Fibroblast of upper back skin (primary cell): ENCODE results near the gene COA7.
A peak's percentile ranks its signal among the peaks of the same experiment; 100 is the strongest.
"Not testable (repeated sequence)": the region's sequence is repeated elsewhere in the genome, so short reads cannot be mapped to it uniquely, and the experiment has no call there.

Experiments used
- DNase-seq: peaks from one replicate; pipeline ENCODE4 v3.0.0-alpha.2; 2013

The COA7 gene

DNA sequence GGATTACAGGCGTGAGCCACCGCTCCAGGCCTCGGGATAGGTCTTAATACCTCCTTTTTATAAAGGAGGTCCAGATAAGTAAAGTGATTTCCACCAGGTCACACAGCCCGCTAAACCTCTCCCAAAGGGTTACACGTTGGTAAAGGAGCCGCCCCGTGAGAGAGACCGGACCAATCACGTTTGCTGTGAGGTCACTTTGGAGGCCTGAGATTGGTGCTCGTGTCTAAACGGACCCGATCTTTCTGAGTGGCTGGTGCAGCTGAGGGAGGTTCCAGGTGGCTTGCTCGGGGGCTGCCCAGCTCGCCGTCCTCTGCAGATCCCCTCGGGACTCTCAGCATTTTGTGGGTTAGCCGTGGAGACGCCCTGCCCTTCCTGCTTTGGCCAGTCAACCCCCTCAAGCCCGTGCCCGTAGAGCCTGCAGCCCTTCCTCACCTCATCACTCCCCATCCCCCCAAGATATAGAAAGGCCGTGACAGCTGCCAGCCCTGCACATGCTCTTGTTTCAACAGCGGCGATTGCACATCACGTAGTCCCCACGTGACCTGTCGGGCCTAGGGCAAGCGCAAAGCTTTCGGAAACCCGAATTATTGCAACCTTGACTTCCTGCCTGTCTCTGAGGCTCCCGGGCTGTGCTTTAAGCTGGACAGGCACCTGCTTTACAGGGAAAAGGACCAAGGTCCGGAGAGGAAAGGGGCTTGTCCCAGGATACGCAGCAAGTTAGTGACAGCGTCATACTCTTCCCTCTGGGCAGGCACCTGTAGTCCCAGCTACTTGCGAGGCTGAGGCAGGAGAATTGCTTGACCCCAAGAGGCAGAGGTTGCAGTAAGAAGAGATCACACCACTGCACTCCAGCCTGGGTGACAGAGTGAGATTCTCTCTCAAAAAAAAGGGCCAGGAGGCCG lies 5.0 kb upstream of the COA7 start:
- peak; percentile 83 for DNase-seq

DNA sequence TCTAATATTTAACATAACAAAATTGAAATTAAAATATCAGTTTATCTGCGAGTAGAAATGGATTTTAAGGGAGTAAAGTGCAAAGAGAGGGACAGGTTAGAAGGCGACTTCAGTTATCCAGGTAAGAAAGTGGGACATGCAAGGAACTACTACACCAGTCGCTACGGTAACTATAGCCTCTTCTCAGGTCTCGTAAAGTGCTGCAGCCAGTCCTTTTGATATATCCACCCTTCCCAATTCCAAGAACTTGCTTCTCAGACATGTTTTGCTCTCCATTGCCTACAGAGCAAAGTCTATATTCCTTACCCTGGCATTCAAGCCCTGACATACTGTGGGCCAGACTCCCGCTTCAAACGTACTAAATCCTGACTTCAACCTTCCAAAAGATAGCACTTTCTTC lies 2.5 kb downstream of the COA7 start:
- no peak for DNase-seq

DNA sequence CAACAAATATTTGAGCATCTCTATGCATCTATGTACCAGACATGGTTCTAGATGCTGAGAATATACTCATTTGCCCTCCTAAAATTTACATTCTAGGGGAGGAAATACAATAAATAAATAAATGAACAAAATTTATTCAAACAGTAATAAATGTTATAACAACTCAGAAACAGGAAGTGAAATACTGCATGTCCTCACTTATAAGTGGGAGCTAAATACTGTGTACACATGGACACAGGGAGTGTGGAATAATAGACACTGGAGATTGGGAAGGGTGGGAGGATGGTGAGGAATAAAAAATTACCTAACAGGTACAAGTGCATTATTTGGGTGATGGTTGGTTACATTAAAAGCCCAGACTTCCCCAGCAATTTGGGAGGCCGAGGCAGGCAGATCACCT lies 4.3 kb downstream of the COA7 start:
- no peak for DNase-seq

DNA sequence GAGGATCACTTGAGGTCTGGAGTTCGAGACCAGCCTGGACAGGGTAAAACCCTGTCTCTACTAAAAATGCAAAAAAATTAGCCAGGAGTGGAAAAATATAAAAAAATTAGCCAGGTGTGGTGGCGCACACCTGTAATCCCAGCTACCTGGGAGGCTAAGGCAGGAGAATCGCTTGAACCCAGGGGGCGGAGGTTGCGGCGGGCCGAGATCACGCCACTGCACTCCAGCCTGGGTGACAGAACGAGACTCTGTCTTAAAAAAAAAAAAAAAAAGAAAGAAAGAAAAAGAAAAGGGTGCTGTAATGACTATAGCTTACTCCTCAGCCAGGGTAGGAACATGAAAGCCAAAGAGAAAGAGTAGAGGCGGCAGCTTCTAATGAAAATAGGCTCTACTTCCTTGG lies 4.8 kb downstream of the COA7 start:
- DNase-seq: not testable (repeated sequence)

DNA sequence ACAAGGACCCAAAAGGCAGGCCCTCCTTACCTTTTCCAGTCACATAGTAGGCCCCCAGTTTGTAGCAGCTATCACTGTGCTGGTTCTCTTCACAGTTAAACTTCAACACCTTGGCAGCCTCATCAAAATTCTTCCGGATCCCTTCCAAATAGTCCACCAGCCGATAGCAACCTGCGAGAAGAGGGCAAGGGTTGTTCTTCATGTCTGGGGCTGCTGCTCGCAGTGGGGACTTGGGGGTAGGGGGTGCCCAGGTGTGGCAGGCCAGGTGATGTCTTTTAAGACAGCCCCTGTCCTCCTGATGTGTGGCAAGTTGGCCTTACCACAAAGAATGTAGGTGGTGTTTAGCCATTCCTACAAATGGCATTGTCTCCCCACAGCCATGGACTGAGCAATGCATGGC lies 5.5 kb downstream of the COA7 start:
- no peak for DNase-seq

DNA sequence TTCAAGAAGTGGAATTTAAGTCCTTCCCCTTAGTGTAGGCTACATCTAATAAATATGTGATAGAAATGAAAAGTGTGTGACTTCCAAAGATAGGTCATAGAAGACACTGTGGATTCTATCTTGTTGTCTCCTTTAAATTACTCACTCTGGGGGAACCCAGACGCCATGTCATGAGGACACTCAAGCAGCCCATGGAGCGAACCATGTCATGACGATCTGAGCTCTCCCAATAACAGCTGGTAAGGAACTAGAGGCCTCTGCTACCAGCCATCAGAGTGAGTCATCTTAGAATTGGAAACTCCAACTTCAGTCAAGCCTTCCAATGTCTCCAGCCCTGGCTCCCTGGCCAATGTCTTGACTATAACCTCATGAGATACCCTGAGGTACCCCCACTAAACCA lies 6.3 kb downstream of the COA7 start:
- DNase-seq: no peak

DNA sequence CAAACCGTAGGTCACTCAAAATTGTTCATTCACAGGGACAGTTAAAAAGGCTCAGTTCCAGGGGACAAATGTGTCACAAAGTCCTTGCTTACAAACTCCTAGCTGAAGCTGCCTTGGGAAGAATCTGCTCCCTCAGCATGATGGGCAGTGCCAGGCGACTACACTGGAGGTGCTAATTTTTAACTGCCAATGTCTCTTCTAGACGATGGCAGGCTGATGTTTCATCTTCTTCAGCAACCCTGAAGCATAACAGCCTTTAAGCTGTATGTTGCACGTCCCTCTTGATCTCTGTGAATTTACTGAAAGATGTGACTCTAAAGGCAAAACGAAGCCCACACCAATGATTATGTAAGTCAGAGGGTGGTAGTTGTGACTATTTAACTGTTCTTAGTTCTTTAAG lies 11.3 kb downstream of the COA7 start:
- DNase-seq: no peak

DNA sequence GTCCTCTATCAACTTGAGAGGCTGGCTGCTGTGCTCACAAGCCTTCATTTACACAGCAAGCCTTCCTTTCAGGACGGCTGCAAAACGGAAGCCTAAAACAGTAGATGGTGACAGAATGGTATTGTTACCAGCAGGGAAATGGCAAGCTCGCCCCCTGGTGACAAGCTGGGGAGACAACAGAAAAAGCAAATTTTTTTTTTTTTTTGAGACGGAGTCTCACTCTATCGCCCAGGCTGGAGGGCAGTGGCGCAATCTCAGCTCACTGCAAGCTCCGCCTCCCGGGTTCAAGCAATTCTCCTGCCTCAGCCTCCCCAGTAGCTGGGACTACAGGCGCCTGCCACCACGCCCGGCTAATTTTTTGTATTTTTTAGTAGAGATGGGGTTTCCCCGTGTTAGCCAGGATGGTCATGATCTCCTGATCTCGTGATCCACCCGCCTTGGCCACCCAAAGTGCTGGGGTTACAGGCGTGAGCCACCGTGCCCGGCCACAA lies 11.8 kb downstream of the COA7 start:
- DNase-seq: peak; percentile 67

DNA sequence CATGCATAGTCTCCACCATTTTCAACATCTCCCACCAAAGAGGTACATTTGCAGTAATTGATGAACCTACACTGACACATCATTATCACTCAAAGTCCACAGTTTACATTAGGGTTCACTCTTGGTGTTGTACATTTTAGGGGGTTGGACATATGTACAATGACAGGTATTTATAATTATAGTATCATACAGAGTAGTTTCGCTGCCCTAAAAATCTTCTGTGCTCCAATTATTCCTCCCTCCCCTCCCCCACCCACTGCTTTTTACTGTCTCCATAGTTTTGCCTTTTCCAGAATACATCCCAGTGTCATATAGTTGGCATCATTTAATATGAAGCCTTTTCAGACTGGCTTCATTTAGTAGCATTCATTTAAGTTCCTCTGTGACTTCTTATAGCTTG lies 13.6 kb downstream of the COA7 start:
- DNase-seq: no peak

DNA sequence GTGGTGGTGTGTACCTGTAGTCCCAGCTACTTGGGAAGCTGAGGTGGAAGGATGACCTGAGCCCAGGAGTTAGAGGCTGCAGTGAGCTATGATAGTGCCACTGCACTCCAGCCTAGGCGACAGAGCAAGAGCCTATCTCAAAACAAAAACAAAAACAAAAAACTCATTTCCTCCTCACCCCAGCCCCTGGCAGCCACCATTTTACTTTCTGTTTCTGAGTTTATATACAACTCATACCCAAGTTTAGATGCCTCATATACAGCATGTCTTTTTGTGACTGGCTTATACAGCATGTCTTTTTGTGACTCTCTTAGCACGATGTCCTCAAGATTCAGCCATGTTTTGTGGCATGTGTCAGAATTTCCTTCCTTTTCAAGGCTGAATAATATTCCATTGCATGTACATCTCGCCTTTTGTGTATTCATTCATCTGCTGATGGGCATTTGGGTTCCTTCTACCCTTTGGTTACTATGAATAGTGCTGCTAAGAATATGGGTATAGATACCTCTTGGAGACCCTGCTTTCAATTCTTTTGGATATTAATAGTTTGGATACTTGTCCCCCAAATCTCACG lies 14.7 kb downstream of the COA7 start:
- DNase-seq: no peak

DNA sequence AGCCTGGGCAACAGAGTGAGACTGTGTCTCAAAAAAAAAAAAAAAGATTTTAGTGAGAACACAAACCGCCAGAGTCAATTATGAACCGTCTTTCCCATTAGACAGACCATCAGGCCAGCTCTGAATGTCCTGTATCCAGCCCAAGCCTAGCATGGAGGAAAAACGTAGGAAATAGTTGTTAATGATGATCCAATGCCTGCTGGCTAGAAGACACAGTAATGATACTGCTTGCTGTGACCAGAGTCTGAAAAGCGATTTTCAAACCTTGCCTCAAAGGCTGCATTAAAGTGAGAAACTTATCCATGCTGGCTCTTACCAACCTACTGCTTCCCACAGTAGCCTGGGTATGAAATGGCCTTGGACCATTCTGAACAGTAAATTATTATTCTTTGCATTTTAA lies 17.0 kb downstream of the COA7 start:
- DNase-seq: no peak

DNA sequence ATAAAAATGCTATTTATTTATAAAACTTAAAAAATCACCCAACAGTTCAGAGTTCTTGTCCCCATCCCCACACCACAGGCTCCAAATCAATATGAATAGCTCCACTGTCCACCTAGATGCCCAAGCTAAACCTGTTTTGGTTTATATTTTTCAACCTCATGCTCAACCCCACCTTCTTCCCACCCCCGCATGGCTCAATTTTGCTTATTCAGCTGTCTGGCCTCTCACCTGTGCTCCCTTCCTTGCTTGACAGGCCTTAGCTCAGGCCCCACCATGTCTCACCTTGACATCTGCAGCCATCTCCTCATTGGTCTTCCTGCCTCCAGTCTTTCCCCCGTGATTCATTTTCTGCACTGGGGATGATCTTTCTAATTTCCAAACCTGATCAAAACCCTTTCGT lies 17.8 kb downstream of the COA7 start:
- no peak for DNase-seq

DNA sequence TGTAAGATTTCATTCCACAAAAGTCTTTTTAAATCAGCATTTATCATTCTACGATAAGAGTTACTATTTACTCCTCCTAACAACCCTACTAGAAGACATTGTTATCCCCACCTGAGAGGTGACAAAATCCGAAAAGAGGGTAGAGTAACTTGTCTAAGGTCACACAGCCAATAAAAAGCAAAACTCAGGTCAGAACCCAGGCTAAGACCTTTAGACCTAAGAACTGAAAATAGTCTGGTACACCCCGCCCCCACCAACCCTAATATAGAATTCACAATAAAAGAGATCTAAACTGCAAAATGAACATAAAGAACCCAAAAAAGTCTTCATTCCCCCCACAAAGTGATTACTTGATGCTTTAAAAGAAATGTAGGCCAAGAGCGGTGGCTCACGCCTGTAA lies 18.6 kb downstream of the COA7 start:
- no peak for DNase-seq

DNA sequence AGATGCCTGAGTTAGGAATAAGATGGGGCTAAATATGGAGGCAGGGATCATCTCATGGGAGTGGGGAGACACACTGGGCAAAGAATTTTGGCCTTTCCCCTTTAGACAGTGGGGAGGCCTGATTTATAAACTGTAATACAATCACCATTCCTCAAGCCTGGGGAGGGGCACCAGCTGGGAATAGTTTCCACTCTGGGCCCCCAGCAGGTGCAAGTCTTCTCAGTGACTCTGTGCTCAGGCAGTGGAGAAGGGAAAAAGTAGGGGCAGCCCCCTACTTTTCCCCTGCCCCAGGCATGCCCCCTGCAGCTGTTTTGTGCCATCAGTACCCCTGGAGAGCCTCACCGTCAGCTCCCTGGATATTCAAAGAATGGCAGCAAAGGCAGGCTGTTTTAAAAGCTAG lies 19.1 kb downstream of the COA7 start:
- no peak for DNase-seq

DNA sequence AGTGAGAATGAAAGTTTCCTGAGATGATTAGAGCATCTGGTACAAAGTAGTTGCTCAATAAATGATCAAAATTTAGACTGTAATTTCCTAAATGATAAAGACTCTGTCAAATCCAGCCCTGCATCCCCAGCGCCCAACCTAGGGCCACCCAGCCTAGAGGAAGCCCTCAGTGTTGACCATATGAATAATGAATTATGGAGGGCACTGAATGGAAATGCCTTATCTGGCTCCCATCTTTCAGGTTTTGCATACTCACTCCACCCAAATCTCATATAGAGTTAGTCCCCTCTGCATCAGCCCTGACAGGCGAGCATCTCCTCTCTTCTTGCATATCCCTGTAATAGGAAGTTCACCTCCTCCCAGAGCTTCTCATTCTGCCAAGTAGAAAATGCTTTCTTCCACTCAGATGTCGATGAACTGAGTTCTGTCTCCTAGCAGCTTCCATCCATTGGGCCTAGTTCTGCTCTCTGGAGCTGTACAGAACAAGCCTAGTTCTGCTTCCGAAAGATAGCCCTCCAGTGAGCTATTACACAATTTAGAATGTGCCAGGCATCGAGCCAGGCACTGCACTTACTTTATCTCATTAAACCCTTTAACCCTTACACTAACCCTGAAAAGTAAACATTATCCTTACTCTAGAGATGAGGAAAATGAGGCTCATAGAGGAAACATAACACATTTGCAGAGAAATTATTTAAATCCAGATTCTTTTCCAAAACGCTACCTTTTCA lies 20.9 kb downstream of the COA7 start:
- DNase-seq: no peak

DNA sequence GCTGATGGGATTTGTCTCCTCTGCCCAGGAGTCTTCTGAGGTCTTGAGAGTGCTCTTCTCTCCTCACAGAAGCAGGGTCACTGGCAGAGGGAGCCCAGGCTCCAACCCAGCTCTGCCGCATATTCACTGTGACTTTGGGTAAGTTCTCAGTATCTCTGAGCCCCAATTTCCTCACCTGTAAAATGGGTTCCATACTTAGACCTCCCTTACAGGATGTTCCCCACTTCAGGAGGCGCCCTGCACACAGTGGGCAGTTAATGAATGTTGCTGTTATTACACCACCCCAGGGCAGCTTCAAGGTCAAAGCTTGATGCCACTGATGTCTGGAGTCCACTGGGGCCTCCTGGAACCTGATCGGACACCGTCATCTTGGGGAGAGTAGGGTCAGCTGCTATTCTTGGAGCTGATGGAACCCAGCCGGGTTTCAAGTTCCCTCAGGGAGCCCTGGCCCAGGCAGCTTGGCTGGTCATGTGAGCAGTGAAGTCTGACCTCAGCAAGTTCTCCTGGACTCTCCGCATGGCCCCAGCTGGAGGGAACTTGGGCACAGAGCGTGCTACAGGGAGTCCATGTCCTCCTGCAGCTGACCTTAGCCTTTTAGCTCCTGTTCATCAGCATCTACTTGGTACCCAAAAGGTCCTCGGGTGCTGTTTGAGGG lies 21.8 kb downstream of the COA7 start:
- no peak for DNase-seq

DNA sequence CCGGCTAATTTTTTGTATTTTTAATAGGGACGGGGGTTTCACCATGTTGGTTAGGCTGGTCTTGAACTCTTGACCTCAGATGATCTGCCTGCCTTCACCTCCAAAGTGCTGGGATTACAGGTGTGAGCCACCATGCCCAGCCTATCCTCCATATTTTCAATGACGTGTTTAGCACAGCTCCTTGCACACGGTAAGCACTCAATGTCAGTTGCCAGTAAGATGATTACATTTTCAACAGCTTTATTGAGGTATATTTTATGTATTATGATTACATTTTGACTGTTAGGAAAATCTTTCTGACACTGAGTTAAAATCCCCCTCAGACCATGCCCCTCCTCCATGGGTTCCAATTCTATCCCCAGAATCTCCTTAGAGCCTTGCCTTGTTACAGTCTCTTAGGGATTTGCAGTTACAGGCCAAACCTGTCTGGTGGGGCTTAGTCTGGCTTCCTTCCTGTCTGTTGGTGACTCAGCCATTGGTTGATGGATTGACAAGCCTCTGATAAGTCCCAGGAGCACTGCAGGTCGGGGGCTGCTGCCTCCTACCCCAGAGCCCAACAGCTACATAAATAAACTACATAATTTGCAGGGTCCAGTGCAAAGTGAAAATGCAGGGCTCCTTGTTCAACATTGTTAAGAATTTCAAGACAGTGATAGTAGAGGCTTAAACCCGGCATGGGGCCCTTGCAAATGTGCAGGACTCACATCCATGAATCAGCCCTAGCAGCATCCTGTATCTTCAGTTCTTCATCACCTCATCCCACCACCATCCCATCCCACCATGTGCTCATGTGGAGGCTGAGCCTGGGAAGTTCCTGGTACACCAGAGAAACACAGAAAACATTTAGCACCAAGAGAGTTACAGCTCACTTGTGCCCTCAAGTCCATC lies 23.4 kb downstream of the COA7 start:
- peak; percentile 71 for DNase-seq

DNA sequence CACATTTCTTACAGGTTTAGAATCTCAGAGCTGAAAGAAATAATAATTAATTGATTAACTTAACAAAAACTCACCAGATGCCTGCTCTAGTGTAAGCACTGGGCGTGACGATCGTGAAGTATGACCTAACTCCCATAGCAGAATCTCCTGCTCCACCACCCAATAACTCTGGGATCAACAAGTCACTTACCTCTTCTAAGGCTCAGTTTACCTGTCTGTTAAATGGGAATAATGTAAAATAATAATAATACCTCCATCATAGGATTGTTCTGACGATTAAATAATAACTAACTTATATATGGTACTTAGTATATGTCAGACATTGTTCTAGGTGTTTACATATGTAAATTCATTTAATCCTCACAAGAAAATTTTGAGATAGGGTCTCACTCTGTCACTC lies 24.6 kb downstream of the COA7 start:
- DNase-seq: no peak

DNA sequence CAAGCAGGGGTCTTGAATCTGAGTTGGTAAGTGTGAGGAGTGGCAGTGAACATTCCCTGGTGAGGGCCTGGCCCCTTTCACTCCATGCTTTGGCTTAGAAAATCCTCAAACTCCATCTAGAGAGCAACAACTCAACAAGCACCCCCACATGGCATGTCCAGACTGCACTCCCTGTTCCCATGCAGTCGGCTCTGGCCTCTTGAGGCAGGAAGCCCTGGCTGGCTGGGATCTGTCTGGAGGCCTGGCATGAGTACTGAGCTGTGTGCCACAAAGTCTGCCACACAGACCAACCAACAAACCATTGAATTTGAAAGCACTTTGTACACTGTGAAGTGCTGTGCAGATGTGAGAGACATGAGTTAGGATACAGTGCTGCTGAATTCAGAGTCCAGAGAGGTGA lies 25.2 kb downstream of the COA7 start:
- DNase-seq: no peak

DNA sequence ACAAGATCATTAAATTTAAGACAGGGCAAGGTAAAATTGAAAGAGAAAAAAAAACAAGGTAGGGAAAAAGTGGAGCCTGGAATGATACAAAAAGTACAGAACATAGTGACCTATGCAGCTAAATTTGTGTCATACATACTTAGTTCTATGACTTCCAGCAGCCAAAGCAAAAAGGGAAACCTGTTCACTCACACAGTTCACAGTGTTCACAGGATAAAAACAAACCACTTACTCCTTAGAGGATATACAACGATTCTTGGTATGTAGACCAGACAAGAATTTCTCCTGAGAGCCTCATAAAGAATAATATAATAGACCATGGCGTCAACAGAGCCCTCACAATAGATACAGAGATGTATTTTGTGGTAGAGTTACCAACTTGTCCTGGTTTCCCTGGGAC lies 27.5 kb downstream of the COA7 start:
- peak; percentile 64 for DNase-seq

DNA sequence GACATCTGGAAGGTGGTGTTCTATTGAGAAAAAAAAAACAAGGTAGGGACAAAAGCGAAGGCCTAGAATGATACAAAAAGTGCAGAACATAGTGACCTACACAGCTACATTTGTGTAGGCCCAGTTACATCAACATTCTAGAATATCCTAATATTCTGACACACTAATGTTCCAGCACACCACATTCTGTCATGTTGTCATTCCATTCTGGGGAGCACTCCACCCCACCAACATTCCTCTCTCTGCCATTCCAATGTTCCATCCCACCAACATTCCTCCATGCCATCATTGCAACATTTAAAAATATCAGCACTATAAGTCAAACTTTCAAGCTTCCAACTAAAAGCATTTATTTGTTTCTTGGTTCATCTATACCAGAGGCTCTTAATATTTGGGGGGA lies 28.5 kb downstream of the COA7 start:
- peak; percentile 81 for DNase-seq

DNA sequence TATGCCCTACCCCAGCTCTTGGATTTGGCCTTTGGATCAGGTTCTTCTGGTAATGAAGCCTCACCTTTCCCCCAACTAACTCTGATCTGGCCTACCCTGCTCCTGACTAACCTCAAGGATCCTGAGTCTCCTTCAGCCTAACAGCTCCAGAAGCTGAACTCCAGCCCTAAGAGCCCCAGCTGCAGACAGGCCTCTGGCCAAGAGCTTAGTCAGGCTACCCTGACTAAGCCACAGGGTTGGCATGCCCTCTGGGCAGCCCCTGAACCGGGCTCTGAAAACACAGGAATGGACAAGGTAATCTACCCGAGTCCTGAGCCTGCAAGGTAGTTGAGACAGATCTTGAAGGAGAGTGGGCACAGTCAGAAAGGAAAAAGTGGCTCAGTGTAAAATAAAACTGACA lies 29.4 kb downstream of the COA7 start:
- DNase-seq: no peak
